ENCODE measurements around the gene SLC6A13. TPM values are rescaled to one million over a fixed set of nuclear protein-coding genes. Genes with fewer than 3 reads are reported as not detected.

SLC6A13 gene
- total and polyA plus RNA-seq, 7 donors: 0.07 to 1.6 (median 0.50) TPM; not detected in 1

DNA sequence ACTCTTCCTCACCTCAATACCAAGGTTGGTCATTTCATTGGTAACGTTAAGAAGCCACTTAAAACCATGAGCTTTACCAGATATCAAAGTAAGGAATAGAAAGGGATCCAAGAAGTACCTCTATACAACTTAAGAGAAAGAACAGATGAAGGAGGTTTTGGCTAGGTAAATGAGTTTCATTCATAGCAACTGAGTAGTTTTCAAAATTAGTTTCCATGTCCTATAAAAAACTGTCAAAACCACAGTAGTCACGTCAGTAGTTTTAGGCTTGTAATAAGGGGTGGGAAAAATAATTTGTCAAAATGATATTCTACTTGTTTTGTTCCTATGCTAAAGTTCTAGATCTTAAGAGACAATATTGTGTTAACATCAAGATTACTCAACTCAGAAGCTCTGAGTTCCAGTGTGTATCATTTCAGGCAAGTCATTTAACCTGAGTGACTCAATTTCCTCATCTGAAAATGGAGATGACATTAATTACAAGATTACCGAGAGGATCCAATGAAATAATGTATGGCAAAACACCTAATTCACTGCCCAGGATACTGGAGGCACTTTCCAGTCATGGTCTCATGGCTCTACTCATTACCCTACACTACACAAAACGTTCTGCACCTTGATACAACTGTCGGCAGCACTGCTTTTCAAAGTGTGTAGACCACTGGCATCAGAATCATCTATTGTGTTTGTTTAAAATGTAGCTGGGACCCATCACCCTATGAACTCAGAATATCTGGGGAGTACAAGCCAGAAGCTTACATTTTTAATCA lies 24.1 kb upstream of the SLC6A13 start:
- Histone ChIP-seq H3K36me3 (ENCODE audit: insufficient read depth in 1 of 2, low read depth in 1 of 2) (peaks cover 0 to 70% of the 10 kb centered on the region in 2 donors), H3K27ac (no peak overlapping the region), H3K4me3 (no peak overlapping the region), H3K4me1 (no peaks in the 10 kb centered on the region), H3K9me3 (no peaks in the 10 kb centered on the region), H3K27me3 (ENCODE audit: insufficient read depth in 3 of 3, low read length in 2 of 3) (no peaks in the 10 kb centered on the region)
- WGBS, 3 donors: 93 to 98% (median 97%) methylated on average over 5 of the region's 5 CpGs
- TF ChIP-seq, protein P1, sequence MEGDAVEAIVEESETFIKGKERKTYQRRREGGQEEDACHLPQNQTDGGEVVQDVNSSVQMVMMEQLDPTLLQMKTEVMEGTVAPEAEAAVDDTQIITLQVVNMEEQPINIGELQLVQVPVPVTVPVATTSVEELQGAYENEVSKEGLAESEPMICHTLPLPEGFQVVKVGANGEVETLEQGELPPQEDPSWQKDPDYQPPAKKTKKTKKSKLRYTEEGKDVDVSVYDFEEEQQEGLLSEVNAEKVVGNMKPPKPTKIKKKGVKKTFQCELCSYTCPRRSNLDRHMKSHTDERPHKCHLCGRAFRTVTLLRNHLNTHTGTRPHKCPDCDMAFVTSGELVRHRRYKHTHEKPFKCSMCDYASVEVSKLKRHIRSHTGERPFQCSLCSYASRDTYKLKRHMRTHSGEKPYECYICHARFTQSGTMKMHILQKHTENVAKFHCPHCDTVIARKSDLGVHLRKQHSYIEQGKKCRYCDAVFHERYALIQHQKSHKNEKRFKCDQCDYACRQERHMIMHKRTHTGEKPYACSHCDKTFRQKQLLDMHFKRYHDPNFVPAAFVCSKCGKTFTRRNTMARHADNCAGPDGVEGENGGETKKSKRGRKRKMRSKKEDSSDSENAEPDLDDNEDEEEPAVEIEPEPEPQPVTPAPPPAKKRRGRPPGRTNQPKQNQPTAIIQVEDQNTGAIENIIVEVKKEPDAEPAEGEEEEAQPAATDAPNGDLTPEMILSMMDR (IDR thresholded peaks at IDR 0.05): no peak
- intact Hi-C loops (cut with DNase I): no loop called here
- DNase-seq (no peak), ATAC-seq (no peak)

DNA sequence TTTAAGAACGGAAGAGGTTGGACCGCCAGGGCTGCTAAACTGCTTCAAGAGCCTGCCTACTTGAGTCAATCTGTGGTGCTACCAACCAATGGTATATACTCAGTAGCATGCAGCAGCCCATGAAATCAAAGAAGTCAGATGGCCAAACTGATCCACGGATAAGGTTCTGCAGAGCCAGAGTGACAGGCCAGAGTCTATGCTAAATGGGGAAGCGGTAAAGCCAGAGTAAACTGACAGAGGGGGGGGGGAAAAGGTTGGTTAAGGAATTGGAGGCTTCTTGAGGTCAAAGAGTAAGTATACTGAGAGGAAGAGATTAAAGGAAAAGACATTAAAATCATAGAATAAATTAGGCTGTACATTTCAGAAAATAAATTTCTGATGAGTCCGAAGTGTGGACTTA lies 15.4 kb upstream of the SLC6A13 start:
- H3K27me3 ChIP-seq (ENCODE audit: insufficient read depth in 3 of 3, low read length in 2 of 3): no peaks in the 10 kb centered on the region

DNA sequence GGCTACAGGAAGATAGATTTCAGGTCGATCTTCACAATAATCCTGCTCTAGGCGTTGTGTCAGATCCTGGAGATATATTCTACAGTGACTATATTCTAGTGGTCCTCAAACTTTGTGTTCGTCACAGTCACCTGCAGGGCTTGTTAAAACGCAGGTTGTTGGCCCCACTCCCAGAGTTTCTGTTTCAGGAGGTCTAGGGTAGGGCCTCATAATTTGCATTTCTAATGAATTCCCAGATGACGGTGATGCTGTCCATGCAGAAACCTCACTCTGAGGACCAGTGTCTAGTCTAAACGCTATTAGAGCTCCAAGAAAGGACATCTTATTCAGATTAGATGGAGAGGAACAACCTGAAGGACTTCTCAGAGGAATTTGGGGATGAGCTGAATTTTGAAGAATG lies 13.2 kb upstream of the SLC6A13 start:
- TF ChIP-seq, protein P1 (IDR thresholded peaks at IDR 0.05): no peak
- DNase-seq (no peak), ATAC-seq (no peak)
- no peaks in the 10 kb centered on the region for H3K4me1 ChIP-seq
- peaks cover 2 to 12% of the 10 kb centered on the region in 2 donors for H3K36me3 ChIP-seq (ENCODE audit: insufficient read depth in 1 of 2, low read depth in 1 of 2)
- WGBS, 3 donors: 90 to 91% (median 90%) methylated on average over 6 of the region's 6 CpGs
- H3K27me3 ChIP-seq (ENCODE audit: insufficient read depth in 3 of 3, low read length in 2 of 3): no peaks in the 10 kb centered on the region
- no peaks in the 10 kb centered on the region for H3K9me3 ChIP-seq
- intact Hi-C loops (cut with DNase I): no loop called here
- no peak overlapping the region for H3K27ac ChIP-seq
- H3K4me3 ChIP-seq: no peak overlapping the region

More for the DNA sequence above, 15.4 kb upstream of the SLC6A13 start:
- H3K4me1 ChIP-seq: no peaks in the 10 kb centered on the region
- DNase-seq: no peak
- ATAC-seq: no peak
- TF ChIP-seq, protein P1 (IDR thresholded peaks at IDR 0.05): no peak
- no peak overlapping the region for H3K4me3 ChIP-seq
- intact Hi-C loops (cut with DNase I): no loop called here
- WGBS, 3 donors: 91 to 95% (median 91%) methylated on average over 5 of the region's 5 CpGs
- H3K27ac ChIP-seq: no peak overlapping the region
- H3K36me3 ChIP-seq (ENCODE audit: insufficient read depth in 1 of 2, low read depth in 1 of 2): peaks cover 2 to 23% of the 10 kb centered on the region in 2 donors
- no peaks in the 10 kb centered on the region for H3K9me3 ChIP-seq

- peaks cover 0 to under 1% of the 10 kb centered on the region in 2 donors for H3K36me3 ChIP-seq (ENCODE audit: insufficient read depth in 1 of 2, low read depth in 1 of 2)
- no peak overlapping the region for H3K27ac ChIP-seq
- H3K27me3 ChIP-seq (ENCODE audit: insufficient read depth in 3 of 3, low read length in 2 of 3): no peaks in the 10 kb centered on the region
- no peak for ATAC-seq
- no peak overlapping the region for H3K4me3 ChIP-seq
- TF ChIP-seq, protein P1 (IDR thresholded peaks at IDR 0.05): no peak
- WGBS, 3 donors: 50 to 61% (median 56%) methylated on average over 3 of the region's 3 CpGs
- no peaks in the 10 kb centered on the region for H3K9me3 ChIP-seq
- intact Hi-C loops (cut with DNase I): no loop called here
- DNase-seq: no peak
- no peaks in the 10 kb centered on the region for H3K4me1 ChIP-seq
These were observed 10.7 kb upstream of the SLC6A13 start for GRCh38 chr12:273382-273781.
